Liver (tissue), 9 donors: ENCODE results near the gene LCT. TPM values are rescaled to one million over a fixed set of nuclear protein-coding genes. Genes with fewer than 3 reads are reported as not detected.
A peak's percentile ranks its signal among the peaks of the same experiment; 100 is the strongest.

Experiments used
- DNase-seq: peaks from one replicate; pipeline ENCODE4 v3.0.0-alpha.2; 2017; ENCODE audit warnings: low spot score
- H3K27ac ChIP-seq, 2 donors: one replicate each; pipeline ENCODE4 v1.7.0; 2013; ENCODE audit warnings: inconsistent platforms in 2 of 2, low read length in 2 of 2, control low read depth in 1 of 2, low read depth in 1 of 2, mild to moderate bottlenecking in 1 of 2
- H3K27me3 ChIP-seq, 4 donors: one replicate each; pipeline versions ENCODE4 v1.6.1 to v1.7.0; 2013; ENCODE audit warnings: low read length in 3 of 4, inconsistent platforms in 1 of 4, mild to moderate bottlenecking in 1 of 4, moderate library complexity in 1 of 4; ENCODE audit not compliant: control insufficient read depth in 4 of 4, insufficient read depth in 4 of 4
- H3K36me3 ChIP-seq, 4 donors: one replicate each; pipeline versions ENCODE4 v1.6.1 to v1.7.0; 2013; ENCODE audit warnings: low read length in 3 of 4, mild to moderate bottlenecking in 3 of 4, low read depth in 1 of 4, moderate library complexity in 1 of 4; ENCODE audit not compliant: control insufficient read depth in 4 of 4, insufficient read depth in 3 of 4
- H3K4me1 ChIP-seq, 4 donors: one replicate each; pipeline versions ENCODE4 v1.6.1 to v1.7.0; 2013; ENCODE audit warnings: low read length in 3 of 4, mild to moderate bottlenecking in 3 of 4, moderate library complexity in 1 of 4; ENCODE audit not compliant: control insufficient read depth in 4 of 4, insufficient read depth in 4 of 4
- H3K4me3 ChIP-seq, 3 donors: one replicate each; pipeline versions ENCODE4 v1.6.1 to v1.7.0; 2013; ENCODE audit warnings: low read length in 3 of 3, control low read depth in 1 of 3, low read depth in 1 of 3, mild to moderate bottlenecking in 1 of 3
- H3K9ac ChIP-seq, 2 donors: one replicate each; pipeline ENCODE4 v1.7.0; 2013; ENCODE audit warnings: low read length in 2 of 2, mild to moderate bottlenecking in 2 of 2, moderate library complexity in 2 of 2, control low read depth in 1 of 2, low read depth in 1 of 2
- H3K9me3 ChIP-seq, 4 donors: one replicate each; pipeline versions ENCODE4 v1.6.1 to v1.7.0; 2013; ENCODE audit warnings: low read length in 3 of 4; ENCODE audit not compliant: control insufficient read depth in 4 of 4
- CTCF ChIP-seq: fragments of 150-350 bp; IDR thresholded peaks from 2 replicates; pipeline ENCODE4 v1.5.1; 2017; ENCODE audit warnings: improper control_type of control experiment, low read depth, low read length; ENCODE audit not compliant: missing input control
- EGR1 ChIP-seq, 2 donors: IDR thresholded peaks; 2 replicates each; pipeline ENCODE4 v1.6.1; 2016 to 2018; ENCODE audit warnings: antibody characterized with exemption in 2 of 2, low read depth in 2 of 2
- FOXA1 ChIP-seq: IDR thresholded peaks from 2 replicates; pipeline ENCODE4 v1.6.1; 2016; ENCODE audit warnings: antibody characterized with exemption
- FOXA2 ChIP-seq: IDR thresholded peaks from 2 replicates; pipeline ENCODE4 v1.6.1; 2016; ENCODE audit warnings: antibody characterized with exemption
- GABPA ChIP-seq, 2 donors: IDR thresholded peaks in 1 of 2; conservative IDR thresholded peaks in 1 of 2; 2 replicates each; pipeline ENCODE4 v1.6.1; 2016; ENCODE audit warnings: antibody characterized with exemption in 2 of 2, mild to moderate bottlenecking in 1 of 2, moderate library complexity in 1 of 2
- HNF4A ChIP-seq, 2 donors: conservative IDR thresholded peaks; 2 replicates each; pipeline ENCODE4 v1.6.1; 2016; ENCODE audit warnings: antibody characterized with exemption in 2 of 2, mild to moderate bottlenecking in 2 of 2
- HNF4G ChIP-seq: IDR thresholded peaks from 2 replicates; pipeline ENCODE4 v1.6.1; 2016; ENCODE audit warnings: antibody characterized with exemption
- JUND ChIP-seq, 2 donors: IDR thresholded peaks; 2 replicates each; pipeline ENCODE4 v1.6.1; 2016; ENCODE audit warnings: antibody characterized with exemption in 2 of 2
- NR2F2 ChIP-seq: IDR thresholded peaks from 2 replicates; pipeline ENCODE4 v1.6.1; 2016; ENCODE audit warnings: antibody characterized with exemption
- REST ChIP-seq: IDR thresholded peaks from 2 replicates; pipeline ENCODE4 v1.6.1; 2016; ENCODE audit warnings: antibody characterized with exemption, mild to moderate bottlenecking
- RXRA ChIP-seq, 2 donors: IDR thresholded peaks; 2 replicates each; pipeline ENCODE4 v1.6.1; 2017 to 2018; ENCODE audit warnings: antibody characterized with exemption in 2 of 2, mild to moderate bottlenecking in 1 of 2
- SP1 ChIP-seq: IDR thresholded peaks from 2 replicates; pipeline ENCODE4 v1.6.1; 2018; ENCODE audit warnings: antibody characterized with exemption, mild to moderate bottlenecking
- TAF1 ChIP-seq: conservative IDR thresholded peaks from 2 replicates; pipeline ENCODE4 v1.6.1; 2016; ENCODE audit warnings: antibody characterized with exemption, mild to moderate bottlenecking
- YY1 ChIP-seq: IDR thresholded peaks from 2 replicates; pipeline ENCODE4 v1.6.1; 2016; ENCODE audit warnings: antibody characterized with exemption, mild to moderate bottlenecking
- WGBS: extraction: QIAGEN DNeasy Blood & Tissue Kit; methylation state at CpG from one replicate; pipeline ENCODE4 v1.1.7; 2013; 5-methylcytosine and 5-hydroxymethylcytosine counted together
- polyA plus RNA-seq, 2 donors: library from polyadenylated mRNA; stranded (reverse) in 1 of 2; unstranded in 1 of 2; fragments of 200-250 nt in 1 of 2; fragments of >200 nt in 1 of 2; fragmentation: Nextera tagmentation in 1 of 2; extraction: Ambion mirVana in 1 of 2; gene quantifications; one replicate each; pipeline versions ENCODE4 v1.2.1 to v1.2.3, GENCODE V29; 2013 to 2015
- total RNA-seq, 2 donors: library from RNA; depleted of rRNA; stranded (reverse); fragments of >200 nt; gene quantifications; one replicate each; pipeline ENCODE4 v1.2.3, GENCODE V29; 2014
- TF ChIP-seq, protein P1 (sequence below): IDR thresholded peaks from 2 replicates; pipeline ENCODE4 v1.6.1; 2016; ENCODE audit warnings: antibody characterized with exemption
- TF ChIP-seq, protein P2 (sequence below): IDR thresholded peaks from 2 replicates; pipeline ENCODE4 v1.6.1; 2016; ENCODE audit warnings: antibody characterized with exemption
- donor health status: healthy.
- donor health status: healthy.
- donor health status: healthy.
- donor health status: healthy.
- donor health status: healthy.

LCT gene
- total and polyA plus RNA-seq, 4 donors, result not detected

DNA sequence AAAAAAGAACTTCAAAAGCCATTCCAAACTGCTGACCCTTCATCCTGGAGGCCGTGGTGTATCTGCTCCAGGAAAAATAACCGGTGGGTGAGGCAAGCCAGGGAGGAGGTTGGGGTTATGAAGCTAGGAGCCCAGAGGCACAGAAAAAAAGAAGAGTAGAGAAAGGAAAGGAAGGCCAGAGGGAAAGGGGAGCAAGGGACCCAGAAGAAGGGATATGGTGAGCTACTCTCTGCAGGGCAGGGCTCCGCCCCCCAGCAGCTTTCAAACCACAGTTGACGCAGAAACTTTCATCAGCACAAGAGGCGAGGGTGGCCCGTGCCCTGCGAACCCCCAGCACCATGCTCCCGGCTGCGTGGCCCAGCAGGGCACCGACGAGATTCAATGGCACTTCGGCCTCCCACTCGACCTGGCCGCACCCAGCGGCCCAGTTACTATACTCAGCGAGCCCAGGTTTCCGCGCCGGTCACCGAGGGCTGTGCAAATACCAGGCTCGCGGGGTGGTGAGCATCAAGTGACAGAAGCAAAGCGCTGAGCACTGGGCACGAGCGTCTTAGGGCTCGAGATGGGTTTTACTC is 38.6 kb upstream of the LCT start:
- H3K9me3 ChIP-seq, result no peaks in the 10 kb centered on the region
- H3K9ac ChIP-seq, result peak overlapping the region in 1 of 2 donors; percentile 13
- H3K4me3 ChIP-seq, result peak overlapping the region; percentile 40 to 89 (median 72)
- H3K36me3 ChIP-seq, result no peaks in the 10 kb centered on the region
- 4% methylated on average over 26 of the region's 26 CpGs for WGBS
- H3K27ac ChIP-seq, result peak overlapping the region; percentile 12 to 29
- DNase-seq, result peak; percentile 57
- no peak for TF ChIP-seq NR2F2
- TF ChIP-seq GABPA (IDR thresholded peaks at IDR 0.05 in 1 of 2, conservative IDR thresholded peaks at IDR 0.05 in 1 of 2), result no peak
- TF ChIP-seq RXRA (IDR thresholded peaks at IDR 0.05), result no peak
- TF ChIP-seq, protein P1, sequence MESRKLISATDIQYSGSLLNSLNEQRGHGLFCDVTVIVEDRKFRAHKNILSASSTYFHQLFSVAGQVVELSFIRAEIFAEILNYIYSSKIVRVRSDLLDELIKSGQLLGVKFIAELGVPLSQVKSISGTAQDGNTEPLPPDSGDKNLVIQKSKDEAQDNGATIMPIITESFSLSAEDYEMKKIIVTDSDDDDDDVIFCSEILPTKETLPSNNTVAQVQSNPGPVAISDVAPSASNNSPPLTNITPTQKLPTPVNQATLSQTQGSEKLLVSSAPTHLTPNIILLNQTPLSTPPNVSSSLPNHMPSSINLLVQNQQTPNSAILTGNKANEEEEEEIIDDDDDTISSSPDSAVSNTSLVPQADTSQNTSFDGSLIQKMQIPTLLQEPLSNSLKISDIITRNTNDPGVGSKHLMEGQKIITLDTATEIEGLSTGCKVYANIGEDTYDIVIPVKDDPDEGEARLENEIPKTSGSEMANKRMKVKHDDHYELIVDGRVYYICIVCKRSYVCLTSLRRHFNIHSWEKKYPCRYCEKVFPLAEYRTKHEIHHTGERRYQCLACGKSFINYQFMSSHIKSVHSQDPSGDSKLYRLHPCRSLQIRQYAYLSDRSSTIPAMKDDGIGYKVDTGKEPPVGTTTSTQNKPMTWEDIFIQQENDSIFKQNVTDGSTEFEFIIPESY, result no peak
- no peak for TF ChIP-seq HNF4G
- TF ChIP-seq, protein P2, sequence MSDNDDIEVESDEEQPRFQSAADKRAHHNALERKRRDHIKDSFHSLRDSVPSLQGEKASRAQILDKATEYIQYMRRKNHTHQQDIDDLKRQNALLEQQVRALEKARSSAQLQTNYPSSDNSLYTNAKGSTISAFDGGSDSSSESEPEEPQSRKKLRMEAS, result no peak
- TF ChIP-seq CTCF, result no peak
- no peak for TF ChIP-seq FOXA2
- no peak for TF ChIP-seq JUND (IDR thresholded peaks at IDR 0.05)
- no peak for TF ChIP-seq TAF1
- H3K4me1 ChIP-seq, result peaks cover 0 to 12% (median 9%) of the 10 kb centered on the region in 4 donors
- no peaks in the 10 kb centered on the region for H3K27me3 ChIP-seq

DNA sequence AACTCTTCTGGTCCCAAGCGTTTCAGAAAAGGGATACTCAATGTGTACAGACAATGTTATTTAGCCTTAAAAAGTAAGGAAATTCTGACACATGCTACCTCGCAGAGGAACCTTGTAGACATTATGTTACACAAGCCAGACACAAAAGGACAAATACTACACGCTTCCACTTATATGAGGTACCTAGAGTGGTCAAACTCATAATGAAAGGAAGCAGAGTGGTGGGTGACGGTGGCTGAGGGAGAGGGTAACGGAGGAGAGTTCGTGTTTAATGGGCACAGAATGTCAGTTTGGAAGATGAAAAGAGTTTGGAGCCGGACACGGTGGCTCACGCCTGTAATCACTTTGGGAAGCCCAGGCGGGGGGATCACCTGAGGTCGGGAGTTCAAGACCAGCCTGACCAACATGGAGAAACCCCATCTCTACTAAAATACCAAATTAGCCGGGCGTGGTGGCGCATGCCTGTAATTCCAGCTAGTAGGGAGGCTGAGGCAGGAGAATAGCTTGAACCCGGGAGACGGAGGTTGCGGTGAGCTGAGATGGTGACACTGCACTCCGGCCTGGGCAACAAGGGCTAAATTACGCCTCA is 37.9 kb upstream of the LCT start:
- H3K9me3 ChIP-seq, result no peaks in the 10 kb centered on the region
- no peak overlapping the region for H3K27ac ChIP-seq
- TF ChIP-seq REST (no peak), YY1 (no peak), FOXA1 (no peak), NR2F2 (no peak), SP1 (no peak), HNF4G (no peak), HNF4A (conservative IDR thresholded peaks at IDR 0.05) (no peak), TAF1 (no peak), FOXA2 (no peak), EGR1 (IDR thresholded peaks at IDR 0.05; ENCODE audit: low read depth in 2 of 2) (no peak), RXRA (IDR thresholded peaks at IDR 0.05) (no peak), GABPA (IDR thresholded peaks at IDR 0.05 in 1 of 2, conservative IDR thresholded peaks at IDR 0.05 in 1 of 2) (no peak)
- TF ChIP-seq, protein P2, result no peak
- TF ChIP-seq, protein P1, result no peak
- H3K9ac ChIP-seq, result no peak overlapping the region
- H3K36me3 ChIP-seq, result peaks cover 0 to 3% (median 0%) of the 10 kb centered on the region in 4 donors
- WGBS, result 82% methylated on average over 19 of the region's 19 CpGs
- no peaks in the 10 kb centered on the region for H3K27me3 ChIP-seq
- no peak overlapping the region for H3K4me3 ChIP-seq
- DNase-seq, result no peak
- peaks cover 0 to 12% (median 9%) of the 10 kb centered on the region in 4 donors for H3K4me1 ChIP-seq
